ENCODE results near the gene TEAD1. TPM values are rescaled to one million over a fixed set of nuclear protein-coding genes. Genes with fewer than 3 reads are reported as not detected.

The TEAD1 gene
- total RNA-seq, 1 donor from 2014 or later: 88.1 TPM

DNA sequence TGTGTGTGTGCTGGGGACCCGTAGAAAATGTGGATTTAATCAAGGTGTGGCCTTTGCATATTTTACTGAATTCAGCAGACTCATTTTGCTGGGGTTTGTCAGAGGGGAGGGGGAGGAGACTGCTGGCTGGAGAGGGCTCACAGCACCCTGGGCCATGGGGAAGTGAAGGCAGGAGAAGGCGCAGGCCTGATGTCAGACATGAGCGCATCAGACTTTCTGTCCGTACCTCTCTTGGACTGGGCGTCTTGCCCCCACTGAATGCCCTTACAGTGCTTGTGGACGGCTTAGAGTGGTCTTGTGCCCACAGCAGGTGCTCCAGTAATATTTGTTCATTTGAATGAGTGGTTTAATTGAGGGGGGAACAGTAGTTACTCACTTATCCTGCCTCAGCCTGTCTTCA lies 75.2 kb downstream of the TEAD1 start:
- no peaks in the 10 kb centered on the region for H3K27me3 ChIP-seq (ENCODE audit: control insufficient read depth, insufficient read depth, low read length)
- H3K4me3 ChIP-seq (ENCODE audit: low read depth, low read length): no peak overlapping the region
- TF ChIP-seq, protein P1, sequence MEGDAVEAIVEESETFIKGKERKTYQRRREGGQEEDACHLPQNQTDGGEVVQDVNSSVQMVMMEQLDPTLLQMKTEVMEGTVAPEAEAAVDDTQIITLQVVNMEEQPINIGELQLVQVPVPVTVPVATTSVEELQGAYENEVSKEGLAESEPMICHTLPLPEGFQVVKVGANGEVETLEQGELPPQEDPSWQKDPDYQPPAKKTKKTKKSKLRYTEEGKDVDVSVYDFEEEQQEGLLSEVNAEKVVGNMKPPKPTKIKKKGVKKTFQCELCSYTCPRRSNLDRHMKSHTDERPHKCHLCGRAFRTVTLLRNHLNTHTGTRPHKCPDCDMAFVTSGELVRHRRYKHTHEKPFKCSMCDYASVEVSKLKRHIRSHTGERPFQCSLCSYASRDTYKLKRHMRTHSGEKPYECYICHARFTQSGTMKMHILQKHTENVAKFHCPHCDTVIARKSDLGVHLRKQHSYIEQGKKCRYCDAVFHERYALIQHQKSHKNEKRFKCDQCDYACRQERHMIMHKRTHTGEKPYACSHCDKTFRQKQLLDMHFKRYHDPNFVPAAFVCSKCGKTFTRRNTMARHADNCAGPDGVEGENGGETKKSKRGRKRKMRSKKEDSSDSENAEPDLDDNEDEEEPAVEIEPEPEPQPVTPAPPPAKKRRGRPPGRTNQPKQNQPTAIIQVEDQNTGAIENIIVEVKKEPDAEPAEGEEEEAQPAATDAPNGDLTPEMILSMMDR (IDR thresholded peaks at IDR 0.05; ENCODE audit: insufficient read depth, low read length, poor library complexity, severe bottlenecking): no peak
- DNase-seq (ENCODE audit: low read depth): no peak
- no peaks in the 10 kb centered on the region for H3K36me3 ChIP-seq (ENCODE audit: control insufficient read depth, insufficient read depth, low read length)

GRCh38 chr11:12750181-12750580 lies 76.0 kb downstream of the TEAD1 start:
- no peak for DNase-seq (ENCODE audit: low read depth)
- Histone ChIP-seq H3K36me3 (ENCODE audit: control insufficient read depth, insufficient read depth, low read length) (no peaks in the 10 kb centered on the region), H3K27me3 (ENCODE audit: control insufficient read depth, insufficient read depth, low read length) (no peaks in the 10 kb centered on the region), H3K4me3 (ENCODE audit: low read depth, low read length) (no peak overlapping the region)
- TF ChIP-seq, protein P1 (IDR thresholded peaks at IDR 0.05; ENCODE audit: insufficient read depth, low read length, poor library complexity, severe bottlenecking): no peak

GRCh38 chr11:12752868-12753524 lies 78.8 kb downstream of the TEAD1 start:
- Histone ChIP-seq H3K4me3 (ENCODE audit: low read depth, low read length) (no peak overlapping the region), H3K36me3 (ENCODE audit: control insufficient read depth, insufficient read depth, low read length) (no peaks in the 10 kb centered on the region), H3K27me3 (ENCODE audit: control insufficient read depth, insufficient read depth, low read length) (no peaks in the 10 kb centered on the region)
- DNase-seq (ENCODE audit: low read depth): no peak
- TF ChIP-seq, protein P1 (IDR thresholded peaks at IDR 0.05; ENCODE audit: insufficient read depth, low read length, poor library complexity, severe bottlenecking): no peak

DNA sequence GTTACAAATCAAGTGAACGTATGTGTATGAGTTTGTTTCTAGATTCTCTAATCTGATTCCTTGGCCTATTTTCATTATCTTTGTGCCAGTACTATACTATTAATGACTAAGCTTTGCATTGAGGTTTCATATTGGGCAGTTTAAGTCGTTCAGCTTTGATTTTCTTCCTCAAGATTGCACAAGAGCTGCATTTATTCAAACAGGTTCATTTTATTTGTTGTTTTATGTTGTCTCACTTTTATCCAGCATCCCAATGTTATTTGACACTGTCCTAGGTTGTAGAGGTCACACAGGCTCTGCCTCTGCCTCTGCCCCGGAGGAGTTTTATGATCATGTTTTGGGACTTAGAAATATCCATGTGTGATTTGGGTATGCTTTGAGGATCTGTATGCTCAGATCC lies 79.8 kb downstream of the TEAD1 start:
- Histone ChIP-seq H3K27me3 (ENCODE audit: control insufficient read depth, insufficient read depth, low read length) (no peaks in the 10 kb centered on the region), H3K36me3 (ENCODE audit: control insufficient read depth, insufficient read depth, low read length) (no peaks in the 10 kb centered on the region), H3K4me3 (ENCODE audit: low read depth, low read length) (no peak overlapping the region)
- TF ChIP-seq, protein P1 (IDR thresholded peaks at IDR 0.05; ENCODE audit: insufficient read depth, low read length, poor library complexity, severe bottlenecking): no peak
- DNase-seq (ENCODE audit: low read depth): no peak

DNA sequence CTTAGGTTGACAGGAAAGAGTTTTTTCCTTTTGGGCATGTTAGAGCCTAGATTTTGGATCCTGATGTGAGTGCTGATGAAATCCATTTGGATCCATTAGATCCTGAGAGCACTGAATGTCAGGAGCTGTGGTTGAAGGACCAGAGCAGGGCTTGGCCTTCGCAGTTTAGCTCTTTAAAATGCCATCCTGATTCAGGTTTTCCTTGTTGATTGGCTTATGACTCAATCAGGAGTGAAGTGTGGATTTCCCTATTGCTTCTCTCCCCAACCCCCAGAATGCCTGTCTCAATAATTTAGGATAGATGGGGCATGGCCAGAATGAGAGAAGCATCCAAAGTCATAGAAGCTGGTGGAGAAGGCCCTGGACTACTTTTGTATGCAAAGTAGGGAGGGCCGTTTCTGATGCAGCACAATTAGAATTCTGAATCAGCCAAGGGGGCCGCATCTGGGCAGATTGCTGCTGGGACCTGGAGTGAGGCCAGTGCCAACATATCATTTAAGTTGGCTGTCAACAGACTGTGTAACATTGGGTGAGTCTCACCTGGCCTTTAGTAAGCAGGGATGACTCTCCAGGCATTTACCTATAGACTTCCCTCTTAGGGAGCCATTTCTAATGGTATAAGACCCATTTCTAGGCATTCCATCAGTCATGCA lies 80.5 kb downstream of the TEAD1 start:
- TF ChIP-seq, protein P1 (IDR thresholded peaks at IDR 0.05; ENCODE audit: insufficient read depth, low read length, poor library complexity, severe bottlenecking): no peak
- H3K36me3 ChIP-seq (ENCODE audit: control insufficient read depth, insufficient read depth, low read length): no peaks in the 10 kb centered on the region
- no peaks in the 10 kb centered on the region for H3K27me3 ChIP-seq (ENCODE audit: control insufficient read depth, insufficient read depth, low read length)
- H3K4me3 ChIP-seq (ENCODE audit: low read depth, low read length): no peak overlapping the region
- DNase-seq (ENCODE audit: low read depth): no peak
